ENCODE data around the gene ABCD3.
"Not testable (repeated sequence)": the region's sequence is repeated elsewhere in the genome, so short reads cannot be mapped to it uniquely, and the experiment has no call there.

ABCD3 gene

GRCh38 chr1:94553931-94554330 lies 135.7 kb downstream of the ABCD3 start:
- DNase-seq = no peak

DNA sequence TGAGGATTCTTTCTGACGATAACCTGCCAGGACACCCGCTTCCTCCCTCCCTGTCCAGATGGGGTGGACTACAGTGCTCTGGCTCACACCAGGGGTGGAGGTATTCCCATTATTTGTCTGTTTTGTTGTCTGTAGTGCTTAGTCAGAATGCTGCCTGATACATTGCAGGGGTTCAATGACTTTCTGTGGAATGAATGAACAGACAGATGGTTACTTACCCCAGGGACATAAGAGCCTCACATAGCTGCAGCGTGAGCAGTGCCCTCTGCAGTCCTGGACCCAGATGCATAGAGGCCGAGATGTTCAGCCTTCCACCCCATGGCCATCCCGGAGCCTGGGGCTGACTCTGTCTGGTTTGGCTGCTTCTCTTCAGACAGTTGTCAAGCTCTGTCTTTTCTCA lies 136.4 kb downstream of the ABCD3 start:
- no peak for DNase-seq

DNA sequence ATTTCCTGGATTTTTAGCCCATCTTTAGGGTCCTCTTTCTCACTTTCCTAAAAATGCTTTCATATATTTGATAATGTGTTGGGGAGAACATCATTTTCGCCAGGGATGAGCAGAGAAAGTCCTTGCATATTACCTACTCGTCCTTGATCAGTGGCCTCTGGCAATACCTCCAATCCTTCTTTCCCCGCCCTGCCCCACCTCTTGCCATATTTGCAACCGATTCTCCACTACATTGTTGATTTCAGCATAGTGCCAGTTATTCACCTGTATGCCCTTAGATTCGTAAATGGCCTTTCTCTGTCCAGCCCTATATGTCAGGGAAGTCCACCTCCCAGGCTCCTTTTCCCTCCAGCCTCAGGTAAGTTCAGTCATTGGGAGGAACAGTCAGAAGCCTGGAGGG lies 136.9 kb downstream of the ABCD3 start:
- no peak for DNase-seq

DNA sequence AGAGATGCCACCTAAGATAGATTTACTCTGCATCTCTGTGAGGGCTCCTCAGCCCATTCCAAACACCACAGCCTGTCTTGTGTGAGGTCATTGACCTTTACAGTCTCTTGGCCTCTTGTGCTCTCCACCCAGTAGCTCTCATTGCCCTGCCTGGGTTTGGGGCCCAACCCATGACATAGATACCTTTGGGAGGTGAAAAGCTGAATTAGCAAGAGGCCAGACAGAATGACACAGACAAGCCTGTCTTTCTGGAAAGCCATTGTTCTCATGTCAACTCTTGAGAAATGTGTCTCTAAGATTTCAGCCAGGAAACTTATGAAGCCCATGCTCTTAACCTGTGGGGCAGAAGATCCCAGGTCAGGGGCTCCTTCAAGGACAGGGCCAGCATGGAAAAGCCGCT lies 141.7 kb downstream of the ABCD3 start:
- no peak for DNase-seq

DNA sequence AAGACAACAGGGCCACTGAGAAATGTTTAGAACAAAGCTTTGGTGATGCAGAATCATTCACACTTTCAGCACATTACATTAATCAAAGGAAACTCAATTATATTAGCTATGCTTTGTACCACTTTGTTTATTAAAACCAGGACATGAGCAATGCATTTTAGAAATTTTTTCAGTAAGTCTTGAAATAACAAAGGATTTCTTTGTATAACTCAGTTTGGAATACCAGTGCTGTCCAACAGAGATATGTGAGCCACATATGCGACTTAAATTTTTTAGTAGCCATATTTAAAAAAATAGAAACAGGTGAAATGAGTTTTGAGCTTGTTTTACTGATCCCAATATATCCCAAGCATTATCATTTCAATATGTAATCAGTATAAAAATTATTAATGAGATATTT lies 142.1 kb downstream of the ABCD3 start:
- DNase-seq = no peak

DNA sequence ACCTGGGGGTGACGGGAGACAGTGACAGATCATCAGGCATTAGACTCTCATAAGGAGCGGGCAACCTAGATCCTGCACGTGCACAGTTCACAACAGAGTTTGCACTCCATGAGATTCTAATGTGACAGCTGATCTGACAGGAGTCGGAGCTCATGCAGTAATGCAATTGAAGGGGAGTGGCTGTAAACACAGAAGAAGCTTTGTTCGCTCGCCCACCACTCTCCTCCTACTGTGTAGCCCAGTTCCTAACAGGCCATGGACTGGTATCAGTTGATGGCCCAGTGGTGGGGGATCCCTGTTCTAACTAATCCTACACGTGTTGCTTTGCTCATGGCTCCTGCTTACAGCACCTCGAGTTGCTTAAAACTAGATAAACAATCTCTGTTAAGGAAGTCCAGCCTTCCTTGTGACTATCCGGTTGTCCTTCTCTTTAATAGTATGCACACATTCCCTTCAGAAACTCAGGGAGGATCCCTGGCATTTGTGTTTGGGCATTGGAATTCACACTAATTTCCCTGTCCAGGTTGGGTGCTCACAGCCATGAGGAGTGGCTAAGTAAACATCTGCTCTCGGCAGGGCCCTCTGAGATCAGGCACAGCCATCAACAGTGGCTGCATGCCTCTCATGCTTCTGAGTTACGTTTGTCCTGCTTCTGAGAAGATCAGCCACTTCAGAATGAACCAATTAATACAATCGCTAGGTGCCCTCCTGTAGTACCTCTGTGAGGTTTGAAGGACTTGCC lies 144.5 kb downstream of the ABCD3 start:
- no peak for DNase-seq

DNA sequence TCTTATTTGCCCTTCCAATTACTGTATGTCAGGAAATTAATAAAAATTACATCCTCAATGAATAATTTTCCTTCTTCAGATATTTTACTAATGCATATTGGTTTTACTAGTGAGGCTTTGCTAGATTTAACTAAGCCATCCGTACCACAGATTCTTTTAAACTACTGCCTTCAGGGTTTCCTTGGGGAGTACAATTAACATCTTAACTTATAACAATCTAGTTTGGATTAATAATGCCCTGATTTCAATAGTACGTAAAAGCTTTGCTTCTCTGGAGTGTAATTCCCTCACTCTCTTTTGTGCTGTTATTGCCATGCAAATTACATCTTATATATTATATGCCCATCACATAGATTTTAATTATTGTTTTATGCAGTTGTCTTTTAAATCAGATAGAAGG lies 147.7 kb downstream of the ABCD3 start:
- DNase-seq = no peak

GRCh38 chr1:94566436-94566835 lies 148.2 kb downstream of the ABCD3 start:
- DNase-seq = not testable (repeated sequence)

GRCh38 chr1:94567975-94568607 lies 149.9 kb downstream of the ABCD3 start:
- not testable (repeated sequence) for DNase-seq
